Colonic mucosa (tissue), 4 donors: ENCODE measurements around the gene STAP2. TPM values are rescaled to one million over a fixed set of nuclear protein-coding genes. Genes with fewer than 3 reads are reported as not detected.

Source experiments
- DNase-seq: peaks from one replicate; pipeline ENCODE4 v3.0.0-alpha.2; 2020
- H3K27ac ChIP-seq: fragments of 200-600 bp; one replicate; pipeline ENCODE4 v1.8.0; 2021
- H3K27me3 ChIP-seq: fragments of 200-600 bp; one replicate; pipeline ENCODE4 v1.8.0; 2021
- H3K36me3 ChIP-seq: fragments of 200-600 bp; one replicate; pipeline ENCODE4 v1.8.0; 2021
- H3K4me1 ChIP-seq: fragments of 200-600 bp; one replicate; pipeline ENCODE4 v1.8.0; 2021; ENCODE audit warnings: mild to moderate bottlenecking
- H3K4me3 ChIP-seq: fragments of 200-600 bp; one replicate; pipeline ENCODE4 v1.8.0; 2021
- H3K9ac ChIP-seq, 2 donors: one replicate each; pipeline ENCODE4 v1.7.0; 2013; ENCODE audit warnings: control low read depth in 2 of 2, low read depth in 2 of 2, low read length in 2 of 2
- H3K9me3 ChIP-seq: fragments of 200-600 bp; one replicate; pipeline ENCODE4 v1.8.0; 2021
- CTCF ChIP-seq: fragments of 200-600 bp; IDR thresholded peaks from one replicate; pipeline ENCODE4 v1.8.0; 2022; ENCODE audit warnings: antibody characterized with exemption, mild to moderate bottlenecking
- intact Hi-C: fragments of 100-400 bp; cut with DNase I; formaldehyde crosslinking; loops from one replicate; pipeline ENCODE4 v1.14.1; 2022
- total RNA-seq, 2 donors: library from RNA; stranded (reverse); fragmentation: NEBNext Ultra II Directional in 1 of 2; extraction: Animal tissue kit (Norgen Biotek cat#: 25700) in 1 of 2; gene quantifications; one replicate each; pipeline ENCODE4 v1.2.1, GENCODE V29; 2021
- donor health status: healthy.
- donor health status: DM: no; HTN: no; CAD: no.
- donor health status: DM: no; HTN: no; CAD: no.

STAP2 gene
- total RNA-seq, 2 donors from 2014 or later = 197 to 218 TPM

DNA sequence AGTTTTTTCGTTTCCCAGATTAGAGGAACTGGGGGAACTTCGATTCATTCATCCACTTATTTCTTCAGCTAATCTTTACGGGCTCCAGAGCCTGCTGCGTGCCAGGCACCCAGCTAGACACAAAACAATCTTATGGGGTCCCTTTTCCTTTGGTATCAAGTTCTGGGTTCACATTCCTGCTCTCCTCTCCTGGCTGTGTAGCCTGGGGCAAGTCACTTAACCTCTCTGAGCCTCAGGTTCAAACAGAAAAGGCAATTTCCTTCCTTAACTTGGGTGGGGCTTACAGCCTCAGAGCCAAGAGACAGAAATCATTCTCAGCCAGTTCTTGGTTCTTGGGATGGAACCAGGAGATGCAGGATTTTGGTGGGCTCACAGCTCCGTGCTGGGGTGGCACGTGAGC, 53.7 kb downstream of the STAP2 start:
- Histone ChIP-seq H3K4me3 (peak overlapping the region; percentile 34), H3K27me3 (peaks cover 8% of the 10 kb centered on the region), H3K36me3 (no peaks in the 10 kb centered on the region), H3K9ac (peak overlapping the region; percentile 26 to 92), H3K9me3 (no peaks in the 10 kb centered on the region), H3K4me1 (no peaks in the 10 kb centered on the region), H3K27ac (peak overlapping the region; percentile 74)
- no peak for TF ChIP-seq CTCF
- DNase-seq = no peak
- intact Hi-C loops = no loop called here

DNA sequence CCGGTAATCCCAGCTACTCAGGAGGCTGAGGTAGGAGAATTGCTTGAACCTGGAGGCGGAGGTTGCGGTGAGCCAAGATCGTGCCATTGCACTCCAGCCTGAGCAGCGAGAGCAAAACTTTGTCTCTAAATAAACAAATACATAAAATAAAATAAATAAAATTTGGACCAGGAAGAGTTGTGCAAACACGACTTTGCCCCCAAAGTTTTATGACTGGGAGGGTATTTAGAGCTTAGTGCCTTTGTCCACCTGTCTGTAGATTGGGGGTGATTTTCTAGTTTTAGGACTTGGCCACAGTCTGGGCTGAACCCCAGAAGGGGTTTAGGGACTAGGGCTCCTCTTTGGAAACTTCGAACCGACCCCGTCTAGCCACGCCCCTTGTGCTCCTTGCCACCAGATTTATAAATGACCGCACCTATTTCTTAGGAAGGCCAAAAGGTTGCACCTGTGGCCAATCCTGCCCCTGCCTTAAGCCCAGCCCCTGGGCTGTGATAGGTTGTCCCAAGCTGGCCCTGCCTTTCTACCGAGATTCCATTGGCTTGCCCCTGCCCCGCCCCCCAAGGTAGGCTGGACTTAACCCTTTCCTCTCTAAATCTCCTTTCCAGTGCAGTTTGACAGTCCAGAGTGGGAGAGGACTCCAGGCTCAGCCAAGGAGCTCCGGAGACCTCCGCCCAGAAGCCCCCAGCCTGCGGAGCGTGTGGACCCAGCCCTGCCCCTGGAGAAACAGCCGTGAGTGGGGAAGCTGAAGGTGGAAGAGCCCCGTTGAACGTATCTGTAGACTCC, 54.3 kb downstream of the STAP2 start:
- Histone ChIP-seq H3K36me3 (no peaks in the 10 kb centered on the region), H3K27ac (peak overlapping the region; percentile 74), H3K27me3 (peaks cover 14% of the 10 kb centered on the region), H3K9me3 (no peaks in the 10 kb centered on the region), H3K4me3 (peak overlapping the region; percentile 34), H3K9ac (peak overlapping the region in 1 of 2 donors; percentile 92), H3K4me1 (peaks cover 4% of the 10 kb centered on the region)
- intact Hi-C loops = no loop called here
- TF ChIP-seq CTCF = no peak
- peak; percentile 92 for DNase-seq

- H3K27ac ChIP-seq = no peak overlapping the region
- peak overlapping the region; percentile 16 for H3K4me3 ChIP-seq
- no peaks in the 10 kb centered on the region for H3K36me3 ChIP-seq
- H3K9ac ChIP-seq = no peak overlapping the region
- DNase-seq = no peak
- intact Hi-C loops = no loop called here
- TF ChIP-seq CTCF = no peak
- H3K27me3 ChIP-seq = peaks cover 23% of the 10 kb centered on the region
- peaks cover 9% of the 10 kb centered on the region for H3K4me1 ChIP-seq
- no peaks in the 10 kb centered on the region for H3K9me3 ChIP-seq
These were observed 58.9 kb downstream of the STAP2 start for GRCh38 chr19:4279530-4280422.

- no peak for DNase-seq
- H3K27me3 ChIP-seq = peaks cover 23% of the 10 kb centered on the region
- no peak overlapping the region for H3K9ac ChIP-seq
- peak overlapping the region; percentile 16 for H3K4me3 ChIP-seq
- no peak overlapping the region for H3K27ac ChIP-seq
- intact Hi-C loops = no loop called here
- H3K36me3 ChIP-seq = no peaks in the 10 kb centered on the region
- H3K4me1 ChIP-seq = peaks cover 9% of the 10 kb centered on the region
- H3K9me3 ChIP-seq = no peaks in the 10 kb centered on the region
- TF ChIP-seq CTCF = no peak
These were observed 59.4 kb downstream of the STAP2 start for GRCh38 chr19:4279267-4279529.

GRCh38 chr19:4278419-4279266, 60.0 kb downstream of the STAP2 start, which contains the start of gene SHD:
TSS of gene SHD (plus strand) at chr19:4279266. CDS start at chr19:4280064, 798 bp downstream.
- intact Hi-C loops = no loop called here

More at GRCh38 chr19:4278419-4279266, 60.0 kb downstream of the STAP2 start, which contains the start of gene SHD:
- H3K4me1 ChIP-seq = peaks cover 9% of the 10 kb centered on the region
- TF ChIP-seq CTCF = no peak
- no peaks in the 10 kb centered on the region for H3K9me3 ChIP-seq
- DNase-seq = no peak
- no peak within 1 kb of the TSS for H3K27ac ChIP-seq
- peak within 1 kb of the TSS; percentile 16 for H3K4me3 ChIP-seq
- H3K27me3 ChIP-seq = peaks cover 23% of the 10 kb centered on the region
- H3K9ac ChIP-seq = no peak within 1 kb of the TSS
- no peaks in the 10 kb centered on the region for H3K36me3 ChIP-seq
